Type B pancreatic cell (in vitro differentiated cells): ENCODE results near the gene ARHGAP15. TPM values are rescaled to one million over a fixed set of nuclear protein-coding genes. Genes with fewer than 3 reads are reported as not detected.

Experiments
- DNase-seq: peaks from one replicate; pipeline ENCODE4 v3.0.0; 2021; ENCODE audit warnings: mixed read lengths; ENCODE audit not compliant: unreplicated experiment; ENCODE audit errors: extremely low spot score
- H3K27ac Mint-ChIP-seq: 2 replicates; pipeline ENCODE4 v1.8.0; 2021; ENCODE audit warnings: mild to moderate bottlenecking, mixed read lengths
- H3K27me3 Mint-ChIP-seq: 2 replicates; pipeline ENCODE4 v1.8.0; 2021; ENCODE audit warnings: mixed read lengths
- H3K36me3 Mint-ChIP-seq: 2 replicates; pipeline ENCODE4 v1.8.0; 2021; ENCODE audit warnings: mixed read lengths
- H3K4me1 Mint-ChIP-seq: one replicate; pipeline ENCODE4 v1.8.0; 2021; ENCODE audit warnings: mixed read lengths; ENCODE audit not compliant: unreplicated experiment
- H3K4me3 Mint-ChIP-seq: 2 replicates; pipeline ENCODE4 v1.8.0; 2021; ENCODE audit warnings: mild to moderate bottlenecking, mixed read lengths
- H3K9me3 Mint-ChIP-seq: 2 replicates; pipeline ENCODE4 v1.8.0; 2021; ENCODE audit warnings: mixed read lengths
- CTCF ChIP-seq: fragments of 200-600 bp; sonication (generic); conservative IDR thresholded peaks from 2 replicates; pipeline ENCODE4 v1.5.0; 2021; ENCODE audit warnings: antibody characterized with exemption, mild to moderate bottlenecking
- total RNA-seq: library from RNA; stranded (reverse); gene quantifications from 2 replicates; pipeline ENCODE4 v1.2.1, GENCODE V29; 2021; ENCODE audit warnings: low replicate concordance

Gene ARHGAP15
- total RNA-seq, 1 donor from 2014 or later, result not detected

DNA sequence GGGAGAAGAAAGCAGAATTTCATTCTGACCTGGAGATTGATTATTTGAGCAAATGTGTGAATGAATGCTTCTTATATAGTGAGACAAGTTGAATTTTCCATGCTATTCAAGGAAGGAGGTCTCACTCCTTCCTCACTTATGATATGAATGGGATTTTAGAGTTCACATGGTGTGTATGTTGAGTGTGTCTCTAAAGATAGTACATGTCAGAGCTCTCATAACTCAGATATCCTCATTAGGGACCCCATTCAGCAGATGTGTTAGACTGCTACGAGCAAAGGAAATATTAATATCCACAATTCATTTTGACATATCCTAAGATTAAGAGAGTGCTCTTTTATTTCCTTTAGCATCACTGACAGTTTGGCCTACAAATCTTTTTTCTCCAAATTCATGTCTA, 368.5 kb downstream of the ARHGAP15 start:
- no peak for DNase-seq
- H3K9me3 Mint-ChIP-seq, result peaks cover 8% of the 10 kb centered on the region
- H3K27me3 Mint-ChIP-seq, result peaks cover 5% of the 10 kb centered on the region
- no peaks in the 10 kb centered on the region for H3K36me3 Mint-ChIP-seq
- H3K4me3 Mint-ChIP-seq, result no peak overlapping the region
- H3K27ac Mint-ChIP-seq, result no peak overlapping the region
- no peak for TF ChIP-seq CTCF
- peaks cover 11% of the 10 kb centered on the region for H3K4me1 Mint-ChIP-seq

GRCh38 chr2:143498496-143498895, 369.3 kb downstream of the ARHGAP15 start:
- Mint-ChIP-seq H3K9me3 (peaks cover 8% of the 10 kb centered on the region), H3K27ac (no peak overlapping the region), H3K36me3 (no peaks in the 10 kb centered on the region), H3K4me1 (peaks cover 11% of the 10 kb centered on the region), H3K27me3 (peaks cover 8% of the 10 kb centered on the region), H3K4me3 (no peak overlapping the region)
- no peak for DNase-seq
- TF ChIP-seq CTCF, result no peak

DNA sequence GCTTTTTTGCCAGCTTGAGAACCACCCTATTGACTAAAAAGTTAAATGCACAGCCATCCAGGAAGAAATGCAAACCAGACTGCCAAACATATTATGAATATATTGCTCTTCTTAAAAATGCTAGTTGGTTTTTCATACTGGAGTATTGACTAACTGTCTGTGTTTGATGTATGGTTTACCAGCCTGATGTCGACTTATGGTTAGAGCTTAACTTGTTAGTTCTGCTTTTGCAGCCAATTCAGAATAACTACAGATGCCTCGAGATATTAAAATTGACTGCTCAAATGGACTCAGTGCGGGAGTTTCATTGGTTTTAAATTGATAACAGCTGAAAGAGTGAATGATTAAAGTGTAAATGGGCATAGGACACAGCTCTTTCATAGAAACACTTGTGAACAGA, 369.8 kb downstream of the ARHGAP15 start:
- Mint-ChIP-seq H3K9me3 (peaks cover 5% of the 10 kb centered on the region), H3K4me3 (no peak overlapping the region), H3K36me3 (no peaks in the 10 kb centered on the region), H3K4me1 (peaks cover 11% of the 10 kb centered on the region), H3K27ac (no peak overlapping the region), H3K27me3 (peaks cover 8% of the 10 kb centered on the region)
- TF ChIP-seq CTCF, result no peak
- DNase-seq, result no peak

DNA sequence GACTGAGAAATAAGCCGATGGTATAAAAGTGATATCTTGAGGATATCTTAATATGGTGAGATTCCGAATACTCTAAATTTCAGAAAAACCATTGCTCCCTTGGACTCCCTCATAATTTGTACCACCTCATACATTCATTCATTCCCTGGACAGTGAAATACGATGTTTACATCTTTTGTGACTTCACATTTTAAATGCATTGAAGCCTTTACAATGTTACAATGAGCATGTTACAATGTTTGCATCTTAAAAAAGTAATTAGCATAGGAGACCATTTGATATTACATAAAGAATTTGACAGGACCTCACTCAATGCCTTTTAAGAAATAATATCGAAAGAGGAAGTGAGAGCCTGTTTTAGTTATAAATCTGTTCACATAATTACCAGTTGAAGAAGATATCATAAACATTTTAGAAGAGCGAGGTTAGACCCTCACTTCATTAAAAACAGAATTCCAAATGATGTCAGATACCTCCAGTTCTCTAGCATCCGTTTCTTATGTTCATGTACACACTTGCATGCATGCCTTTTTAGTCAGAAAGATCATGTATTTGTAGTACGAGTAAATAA, 372.0 kb downstream of the ARHGAP15 start:
- Mint-ChIP-seq H3K4me3 (no peak overlapping the region), H3K4me1 (peaks cover 11% of the 10 kb centered on the region), H3K9me3 (no peaks in the 10 kb centered on the region), H3K27ac (no peak overlapping the region), H3K36me3 (no peaks in the 10 kb centered on the region), H3K27me3 (peaks cover 15% of the 10 kb centered on the region)
- TF ChIP-seq CTCF, result no peak
- DNase-seq, result no peak

DNA sequence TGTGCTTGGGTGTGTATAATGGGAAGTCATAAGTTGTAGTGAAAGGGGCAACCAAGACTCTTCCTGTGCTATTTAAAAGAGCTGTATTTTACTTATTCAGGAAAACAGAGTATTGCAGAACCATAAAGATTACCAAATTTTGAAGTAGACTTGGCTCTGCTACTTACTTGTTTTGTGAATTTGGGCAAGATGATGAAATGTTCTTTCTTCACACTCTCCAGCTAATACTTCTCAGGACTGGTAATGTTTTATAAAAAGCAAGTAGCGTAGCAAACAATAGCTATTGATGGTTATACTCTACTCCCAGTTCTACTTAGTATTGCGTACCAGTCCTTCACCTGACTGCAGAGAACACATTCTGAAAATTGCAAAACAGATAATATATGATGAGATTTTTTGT, 374.1 kb downstream of the ARHGAP15 start:
- H3K27me3 Mint-ChIP-seq, result peaks cover 15% of the 10 kb centered on the region
- no peak for TF ChIP-seq CTCF

GRCh38 chr2:143504397-143504796, 375.2 kb downstream of the ARHGAP15 start:
- Mint-ChIP-seq H3K9me3 (no peaks in the 10 kb centered on the region), H3K27me3 (peaks cover 10% of the 10 kb centered on the region), H3K4me3 (no peak overlapping the region), H3K36me3 (no peaks in the 10 kb centered on the region), H3K4me1 (peaks cover under 1% of the 10 kb centered on the region), H3K27ac (no peak overlapping the region)
- TF ChIP-seq CTCF, result no peak
- no peak for DNase-seq

More for the DNA sequence above, 374.1 kb downstream of the ARHGAP15 start:
- Mint-ChIP-seq H3K4me3 (no peak overlapping the region), H3K36me3 (no peaks in the 10 kb centered on the region), H3K4me1 (peaks cover 11% of the 10 kb centered on the region), H3K27ac (no peak overlapping the region), H3K9me3 (no peaks in the 10 kb centered on the region)
- no peak for DNase-seq
